ENCODE data around the gene CAB39.

CAB39 gene

GRCh38 chr2:230691005-230691647, 21.5 kb upstream of the CAB39 start:
- H2BK15ac ChIP-seq (replicated peaks; ENCODE audit: low read depth), result no peak overlapping the region
- no peaks in the 10 kb centered on the region for H3K4me1 ChIP-seq (ENCODE audit: control insufficient read depth, low read depth, low read length)
- no peak overlapping the region for H3K4me3 ChIP-seq (ENCODE audit: low read length)
- H4K5ac ChIP-seq (ENCODE audit: low read length), result no peak overlapping the region
- H3K36me3 ChIP-seq (ENCODE audit: control insufficient read depth, insufficient read depth, low read length), result no peaks in the 10 kb centered on the region
- whole genome bisulfite sequencing (ENCODE audit: extremely low coverage, insufficient coverage, low lambda C conversion rate), result no CpG with 5 or more reads among the region's 4 CpGs
- no peak overlapping the region for H3K27ac ChIP-seq (ENCODE audit: low read depth, low read length)
- no peak overlapping the region for H3K4me2 ChIP-seq (ENCODE audit: low read length)
- no peak overlapping the region for H3K18ac ChIP-seq (ENCODE audit: low read length)
- no peaks in the 10 kb centered on the region for H3K79me1 ChIP-seq (ENCODE audit: low read length)
- H3K9ac ChIP-seq (ENCODE audit: low read length), result no peak overlapping the region
- H2BK5ac ChIP-seq (ENCODE audit: low read length), result no peak overlapping the region
- no peaks in the 10 kb centered on the region for H3K79me2 ChIP-seq (ENCODE audit: control insufficient read depth, insufficient read depth, low read length)
- no peak overlapping the region for H2AK5ac ChIP-seq (ENCODE audit: low read length)
- H4K8ac ChIP-seq (ENCODE audit: low read depth, low read length), result no peak overlapping the region
- H3K23ac ChIP-seq (ENCODE audit: low read length), result no peak overlapping the region
- H3K27me3 ChIP-seq (ENCODE audit: insufficient read depth, low read length, poor library complexity), result no peaks in the 10 kb centered on the region
- DNase-seq, result peak; percentile 96
- no peak overlapping the region for H2BK120ac ChIP-seq (ENCODE audit: low read depth, low read length)
- no peak overlapping the region for H3K56ac ChIP-seq (ENCODE audit: low read length)
- no peak overlapping the region for H3K4ac ChIP-seq (ENCODE audit: low read depth, low read length)

GRCh38 chr2:230692760-230693159, 19.9 kb upstream of the CAB39 start:
- Histone ChIP-seq H3K23ac (ENCODE audit: low read length) (no peak overlapping the region), H3K18ac (ENCODE audit: low read length) (no peak overlapping the region), H4K5ac (ENCODE audit: low read length) (no peak overlapping the region), H3K36me3 (ENCODE audit: control insufficient read depth, insufficient read depth, low read length) (no peaks in the 10 kb centered on the region), H2BK120ac (ENCODE audit: low read depth, low read length) (no peak overlapping the region), H2BK5ac (ENCODE audit: low read length) (no peak overlapping the region), H3K4ac (ENCODE audit: low read depth, low read length) (no peak overlapping the region), H3K27ac (ENCODE audit: low read depth, low read length) (no peak overlapping the region), H3K79me1 (ENCODE audit: low read length) (no peaks in the 10 kb centered on the region), H3K4me2 (ENCODE audit: low read length) (no peak overlapping the region), H3K56ac (ENCODE audit: low read length) (no peak overlapping the region), H3K4me3 (ENCODE audit: low read length) (no peak overlapping the region), H3K9ac (ENCODE audit: low read length) (no peak overlapping the region), H3K79me2 (ENCODE audit: control insufficient read depth, insufficient read depth, low read length) (no peaks in the 10 kb centered on the region), H2AK5ac (ENCODE audit: low read length) (no peak overlapping the region), H2BK15ac (replicated peaks; ENCODE audit: low read depth) (no peak overlapping the region), H3K4me1 (ENCODE audit: control insufficient read depth, low read depth, low read length) (no peaks in the 10 kb centered on the region), H3K27me3 (ENCODE audit: insufficient read depth, low read length, poor library complexity) (no peaks in the 10 kb centered on the region), H4K8ac (ENCODE audit: low read depth, low read length) (no peak overlapping the region)
- DNase-seq, result no peak
- no CpG with 5 or more reads among the region's 2 CpGs for WGBS (ENCODE audit: extremely low coverage, insufficient coverage, low lambda C conversion rate)

GRCh38 chr2:230693411-230693810, 19.2 kb upstream of the CAB39 start:
- DNase-seq, result no peak
- no peak overlapping the region for H4K5ac ChIP-seq (ENCODE audit: low read length)
- no peaks in the 10 kb centered on the region for H3K4me1 ChIP-seq (ENCODE audit: control insufficient read depth, low read depth, low read length)
- no peak overlapping the region for H3K27ac ChIP-seq (ENCODE audit: low read depth, low read length)
- H3K18ac ChIP-seq (ENCODE audit: low read length), result no peak overlapping the region
- no peak overlapping the region for H2BK120ac ChIP-seq (ENCODE audit: low read depth, low read length)
- no CpG with 5 or more reads among the region's 6 CpGs for WGBS (ENCODE audit: extremely low coverage, insufficient coverage, low lambda C conversion rate)
- H3K9ac ChIP-seq (ENCODE audit: low read length), result no peak overlapping the region
- no peak overlapping the region for H4K8ac ChIP-seq (ENCODE audit: low read depth, low read length)
- no peaks in the 10 kb centered on the region for H3K27me3 ChIP-seq (ENCODE audit: insufficient read depth, low read length, poor library complexity)
- no peak overlapping the region for H3K4me3 ChIP-seq (ENCODE audit: low read length)
- no peaks in the 10 kb centered on the region for H3K36me3 ChIP-seq (ENCODE audit: control insufficient read depth, insufficient read depth, low read length)
- no peak overlapping the region for H2BK15ac ChIP-seq (replicated peaks; ENCODE audit: low read depth)
- no peaks in the 10 kb centered on the region for H3K79me1 ChIP-seq (ENCODE audit: low read length)
- H3K4me2 ChIP-seq (ENCODE audit: low read length), result no peak overlapping the region
- no peak overlapping the region for H3K56ac ChIP-seq (ENCODE audit: low read length)
- no peak overlapping the region for H3K4ac ChIP-seq (ENCODE audit: low read depth, low read length)
- no peak overlapping the region for H2AK5ac ChIP-seq (ENCODE audit: low read length)
- no peaks in the 10 kb centered on the region for H3K79me2 ChIP-seq (ENCODE audit: control insufficient read depth, insufficient read depth, low read length)
- H2BK5ac ChIP-seq (ENCODE audit: low read length), result no peak overlapping the region
- no peak overlapping the region for H3K23ac ChIP-seq (ENCODE audit: low read length)

GRCh38 chr2:230694241-230694640, 18.4 kb upstream of the CAB39 start:
- no peak overlapping the region for H2BK15ac ChIP-seq (replicated peaks; ENCODE audit: low read depth)
- no peak overlapping the region for H3K56ac ChIP-seq (ENCODE audit: low read length)
- H3K4ac ChIP-seq (ENCODE audit: low read depth, low read length), result no peak overlapping the region
- no peaks in the 10 kb centered on the region for H3K79me2 ChIP-seq (ENCODE audit: control insufficient read depth, insufficient read depth, low read length)
- WGBS (ENCODE audit: extremely low coverage, insufficient coverage, low lambda C conversion rate), result no CpG with 5 or more reads among the region's 3 CpGs
- no peak overlapping the region for H3K27ac ChIP-seq (ENCODE audit: low read depth, low read length)
- H3K4me3 ChIP-seq (ENCODE audit: low read length), result no peak overlapping the region
- H3K4me2 ChIP-seq (ENCODE audit: low read length), result no peak overlapping the region
- H2BK120ac ChIP-seq (ENCODE audit: low read depth, low read length), result no peak overlapping the region
- no peak overlapping the region for H3K18ac ChIP-seq (ENCODE audit: low read length)
- no peak overlapping the region for H3K9ac ChIP-seq (ENCODE audit: low read length)
- H3K27me3 ChIP-seq (ENCODE audit: insufficient read depth, low read length, poor library complexity), result no peaks in the 10 kb centered on the region
- no peaks in the 10 kb centered on the region for H3K36me3 ChIP-seq (ENCODE audit: control insufficient read depth, insufficient read depth, low read length)
- no peak overlapping the region for H4K5ac ChIP-seq (ENCODE audit: low read length)
- no peaks in the 10 kb centered on the region for H3K4me1 ChIP-seq (ENCODE audit: control insufficient read depth, low read depth, low read length)
- H2BK5ac ChIP-seq (ENCODE audit: low read length), result no peak overlapping the region
- H3K79me1 ChIP-seq (ENCODE audit: low read length), result no peaks in the 10 kb centered on the region
- no peak for DNase-seq
- H4K8ac ChIP-seq (ENCODE audit: low read depth, low read length), result no peak overlapping the region
- H2AK5ac ChIP-seq (ENCODE audit: low read length), result no peak overlapping the region
- no peak overlapping the region for H3K23ac ChIP-seq (ENCODE audit: low read length)

- no peaks in the 10 kb centered on the region for H3K4me1 ChIP-seq (ENCODE audit: control insufficient read depth, low read depth, low read length)
Observed at GRCh38 chr2:230695551-230695950, 17.1 kb upstream of the CAB39 start.

GRCh38 chr2:230696670-230697069, 16.0 kb upstream of the CAB39 start:
- H3K23ac ChIP-seq (ENCODE audit: low read length), result no peak overlapping the region
- H3K4me2 ChIP-seq (ENCODE audit: low read length), result no peak overlapping the region
- H2BK15ac ChIP-seq (replicated peaks; ENCODE audit: low read depth), result no peak overlapping the region
- no peaks in the 10 kb centered on the region for H3K79me1 ChIP-seq (ENCODE audit: low read length)
- H3K4me1 ChIP-seq (ENCODE audit: control insufficient read depth, low read depth, low read length), result no peaks in the 10 kb centered on the region
- no peak overlapping the region for H4K8ac ChIP-seq (ENCODE audit: low read depth, low read length)
- no peak overlapping the region for H3K4me3 ChIP-seq (ENCODE audit: low read length)
- no peak overlapping the region for H2BK120ac ChIP-seq (ENCODE audit: low read depth, low read length)
- H3K27ac ChIP-seq (ENCODE audit: low read depth, low read length), result no peak overlapping the region
- H3K4ac ChIP-seq (ENCODE audit: low read depth, low read length), result no peak overlapping the region
- no peak overlapping the region for H2AK5ac ChIP-seq (ENCODE audit: low read length)
- no peak for DNase-seq
- no peak overlapping the region for H3K9ac ChIP-seq (ENCODE audit: low read length)
- no peak overlapping the region for H4K5ac ChIP-seq (ENCODE audit: low read length)
- no peaks in the 10 kb centered on the region for H3K36me3 ChIP-seq (ENCODE audit: control insufficient read depth, insufficient read depth, low read length)
- no peak overlapping the region for H3K56ac ChIP-seq (ENCODE audit: low read length)
- no peaks in the 10 kb centered on the region for H3K27me3 ChIP-seq (ENCODE audit: insufficient read depth, low read length, poor library complexity)
- no peaks in the 10 kb centered on the region for H3K79me2 ChIP-seq (ENCODE audit: control insufficient read depth, insufficient read depth, low read length)
- H2BK5ac ChIP-seq (ENCODE audit: low read length), result no peak overlapping the region
- no peak overlapping the region for H3K18ac ChIP-seq (ENCODE audit: low read length)

More at GRCh38 chr2:230695551-230695950, 17.1 kb upstream of the CAB39 start:
- Histone ChIP-seq H2BK120ac (ENCODE audit: low read depth, low read length) (no peak overlapping the region), H3K79me2 (ENCODE audit: control insufficient read depth, insufficient read depth, low read length) (no peaks in the 10 kb centered on the region), H2AK5ac (ENCODE audit: low read length) (no peak overlapping the region), H3K27ac (ENCODE audit: low read depth, low read length) (no peak overlapping the region), H3K23ac (ENCODE audit: low read length) (no peak overlapping the region), H3K79me1 (ENCODE audit: low read length) (no peaks in the 10 kb centered on the region), H3K4ac (ENCODE audit: low read depth, low read length) (no peak overlapping the region), H3K18ac (ENCODE audit: low read length) (no peak overlapping the region), H4K8ac (ENCODE audit: low read depth, low read length) (no peak overlapping the region), H3K56ac (ENCODE audit: low read length) (no peak overlapping the region), H2BK5ac (ENCODE audit: low read length) (no peak overlapping the region), H3K4me3 (ENCODE audit: low read length) (no peak overlapping the region), H3K9ac (ENCODE audit: low read length) (no peak overlapping the region), H3K4me2 (ENCODE audit: low read length) (no peak overlapping the region), H3K36me3 (ENCODE audit: control insufficient read depth, insufficient read depth, low read length) (no peaks in the 10 kb centered on the region), H3K27me3 (ENCODE audit: insufficient read depth, low read length, poor library complexity) (no peaks in the 10 kb centered on the region), H4K5ac (ENCODE audit: low read length) (no peak overlapping the region), H2BK15ac (replicated peaks; ENCODE audit: low read depth) (no peak overlapping the region)
- WGBS (ENCODE audit: extremely low coverage, insufficient coverage, low lambda C conversion rate), result no CpG with 5 or more reads among the region's 6 CpGs
- DNase-seq, result no peak
